HG02938 (cell line): ENCODE results near the gene CACNA1D.

Source experiments
- ATAC-seq: cut with Tn5 transposase; IDR thresholded peaks from one replicate; pipeline ENCODE4 v1.9.1; 2021; ENCODE audit warnings: mild to moderate bottlenecking, moderate library complexity; ENCODE audit not compliant: unreplicated experiment

The CACNA1D gene

GRCh38 chr3:53495146-53495519 is 722 bp downstream of the CACNA1D start:
- ATAC-seq, result no peak

DNA sequence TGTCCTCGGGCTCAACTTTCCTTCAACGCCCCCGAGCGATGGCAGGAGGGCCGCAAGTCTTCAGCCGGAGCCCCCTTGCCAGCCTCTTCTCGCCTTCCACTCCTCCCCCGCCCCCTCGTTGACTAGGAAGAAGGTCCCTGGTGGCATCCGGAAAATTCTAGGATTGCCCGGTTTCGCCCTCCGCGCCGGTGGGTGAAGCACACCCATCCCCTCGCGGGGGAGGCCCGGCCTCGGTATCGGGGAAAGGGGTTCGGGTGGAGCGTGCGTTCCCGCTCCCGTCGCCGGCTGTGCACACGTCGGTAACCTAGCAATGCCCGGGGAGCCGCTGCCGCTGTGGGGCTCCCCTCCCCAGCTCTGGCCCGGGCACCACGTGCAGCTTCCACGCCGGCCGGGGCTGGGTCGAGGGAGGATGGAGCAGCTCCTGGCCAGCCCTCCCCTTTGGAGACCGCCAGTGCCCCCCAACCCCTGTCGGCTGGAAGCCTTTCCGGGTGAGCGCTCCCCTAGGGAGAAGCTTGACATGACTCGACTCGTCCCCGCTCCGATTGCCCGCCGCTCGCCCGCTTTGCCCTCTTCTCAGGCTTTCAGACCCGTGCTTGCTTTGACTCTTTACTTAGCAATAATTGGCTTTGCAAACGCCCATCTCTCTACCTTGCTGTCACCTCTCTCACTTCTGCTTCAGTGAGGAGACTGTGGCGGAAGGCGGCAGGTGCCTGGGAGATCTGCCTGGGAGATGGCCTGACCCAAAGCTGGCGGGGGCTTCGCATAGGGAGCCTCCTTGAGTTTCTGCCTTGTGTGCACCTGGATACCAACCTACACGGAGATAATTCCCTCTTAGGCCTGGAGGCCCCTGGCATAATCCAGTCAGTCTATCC is 1.3 kb downstream of the CACNA1D start:
- no peak for ATAC-seq

DNA sequence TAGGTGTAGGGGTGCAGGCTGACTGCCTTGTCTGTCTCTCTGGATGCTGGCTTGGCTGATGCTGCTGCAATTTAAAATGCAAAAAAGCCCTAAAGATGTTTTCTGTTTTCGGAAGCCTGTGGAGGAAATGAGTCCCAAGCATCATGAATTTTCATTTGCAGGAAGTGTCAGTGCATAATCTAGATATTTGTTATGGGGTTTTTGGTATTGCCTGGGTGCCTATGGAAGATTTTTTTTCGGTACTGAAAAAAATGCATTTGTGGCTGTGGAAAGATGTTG is 1.9 kb downstream of the CACNA1D start:
- no peak for ATAC-seq

DNA sequence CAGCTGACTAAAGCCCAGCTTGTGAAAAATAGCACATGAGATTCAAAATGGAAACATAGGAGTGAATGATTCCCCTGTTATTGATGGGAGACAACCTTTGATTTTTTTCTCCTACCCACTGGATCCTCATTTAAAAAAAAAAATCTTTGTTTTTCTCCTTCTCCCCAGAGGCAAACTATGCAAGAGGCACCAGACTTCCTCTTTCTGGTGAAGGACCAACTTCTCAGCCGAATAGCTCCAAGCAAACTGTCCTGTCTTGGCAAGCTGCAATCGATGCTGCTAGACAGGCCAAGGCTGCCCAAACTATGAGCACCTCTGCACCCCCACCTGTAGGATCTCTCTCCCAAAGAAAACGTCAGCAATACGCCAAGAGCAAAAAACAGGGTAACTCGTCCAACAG is 2.6 kb downstream of the CACNA1D start:
- ATAC-seq, result no peak

DNA sequence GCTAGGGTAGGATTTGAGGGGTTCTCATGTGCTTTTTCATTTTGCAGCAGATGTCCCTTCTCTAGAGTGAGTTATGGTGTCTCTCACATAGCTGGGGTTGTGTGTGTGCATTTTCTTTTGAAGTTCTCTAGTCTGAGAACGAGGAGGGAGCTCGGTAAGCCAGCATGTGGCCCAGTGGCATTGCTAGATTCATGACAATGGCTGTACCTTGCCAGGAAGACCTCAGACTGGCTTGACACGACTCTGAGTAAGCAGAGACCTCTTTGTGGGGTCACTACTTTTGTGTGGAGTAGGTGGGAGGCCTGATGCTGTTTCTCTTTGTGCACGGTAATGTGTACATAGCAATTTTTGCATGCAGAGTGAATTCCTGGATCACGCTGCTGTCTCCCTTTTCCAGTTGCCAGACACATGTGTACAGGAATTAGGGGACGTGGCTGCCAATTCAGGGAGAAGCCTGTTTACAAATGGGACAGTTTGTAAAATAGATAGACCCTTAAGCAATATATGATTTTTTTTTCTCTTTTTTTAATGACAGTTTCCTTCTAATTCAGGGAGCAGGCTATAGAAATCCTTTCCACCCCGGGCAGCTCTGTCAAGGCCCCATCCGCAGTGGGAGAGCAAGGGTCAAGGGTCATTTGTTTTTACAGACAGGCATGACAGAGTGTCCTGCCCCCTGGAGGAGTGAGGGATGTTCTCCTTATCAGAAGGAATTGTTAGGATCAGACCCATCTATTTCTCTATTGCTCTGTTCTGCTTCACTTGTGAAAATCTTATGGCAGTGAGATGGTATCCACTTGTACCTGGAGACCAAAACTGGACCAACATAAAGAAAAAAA is 4.6 kb downstream of the CACNA1D start:
- no peak for ATAC-seq

DNA sequence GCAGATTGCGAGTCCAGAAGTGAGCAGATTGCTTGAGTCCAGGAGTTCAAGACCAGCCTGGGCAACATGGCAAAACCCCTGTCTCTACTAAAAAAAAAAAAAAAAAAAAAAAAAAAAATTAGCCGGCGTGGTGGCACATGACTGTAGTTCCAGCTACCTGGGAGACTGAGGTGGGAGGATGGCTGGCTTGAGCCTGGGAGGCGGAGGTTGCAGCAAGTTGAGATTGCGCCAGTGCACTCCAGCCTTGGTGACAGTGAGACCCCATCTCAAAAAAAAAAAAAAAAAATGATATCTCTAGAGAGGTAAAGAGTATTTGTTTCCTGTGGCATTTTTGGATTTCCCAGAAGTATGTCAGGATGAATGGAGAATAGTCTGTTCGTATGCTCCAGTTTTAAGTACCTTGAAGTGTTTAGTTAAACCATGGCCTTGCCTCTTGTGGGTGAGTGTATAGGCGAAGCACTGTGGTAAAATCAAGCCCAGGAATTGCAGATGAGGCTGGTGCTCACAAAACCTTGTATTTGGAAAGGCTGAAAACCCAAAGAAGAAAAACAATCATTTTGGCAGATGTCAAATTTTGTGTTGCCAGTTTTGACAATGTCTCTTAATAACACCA is 5.9 kb downstream of the CACNA1D start:
- ATAC-seq, result no peak

DNA sequence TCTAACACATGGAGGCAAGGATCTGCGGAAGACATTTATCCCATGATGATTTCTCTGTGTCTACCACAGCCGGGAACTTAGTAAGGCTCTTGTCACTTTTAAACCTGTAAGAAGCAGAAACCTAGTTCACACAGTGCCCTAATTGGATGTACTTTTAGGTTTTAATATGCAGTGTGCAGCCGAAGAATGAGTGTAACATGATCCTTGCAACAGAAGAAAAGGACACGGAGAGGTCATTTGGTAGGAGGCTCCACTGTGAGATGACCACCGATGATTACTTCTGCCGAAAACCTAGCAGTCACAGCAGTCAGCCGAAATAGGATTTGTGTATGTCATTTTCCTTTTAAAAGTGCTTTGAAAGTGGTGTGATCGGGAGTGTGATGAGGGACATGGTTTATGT is 6.8 kb downstream of the CACNA1D start:
- ATAC-seq, result no peak

- ATAC-seq, result no peak
Measured at GRCh38 chr3:53502737-53503136, 8.3 kb downstream of the CACNA1D start.

- ATAC-seq, result no peak
Measured at GRCh38 chr3:53503195-53503594, 8.8 kb downstream of the CACNA1D start.

DNA sequence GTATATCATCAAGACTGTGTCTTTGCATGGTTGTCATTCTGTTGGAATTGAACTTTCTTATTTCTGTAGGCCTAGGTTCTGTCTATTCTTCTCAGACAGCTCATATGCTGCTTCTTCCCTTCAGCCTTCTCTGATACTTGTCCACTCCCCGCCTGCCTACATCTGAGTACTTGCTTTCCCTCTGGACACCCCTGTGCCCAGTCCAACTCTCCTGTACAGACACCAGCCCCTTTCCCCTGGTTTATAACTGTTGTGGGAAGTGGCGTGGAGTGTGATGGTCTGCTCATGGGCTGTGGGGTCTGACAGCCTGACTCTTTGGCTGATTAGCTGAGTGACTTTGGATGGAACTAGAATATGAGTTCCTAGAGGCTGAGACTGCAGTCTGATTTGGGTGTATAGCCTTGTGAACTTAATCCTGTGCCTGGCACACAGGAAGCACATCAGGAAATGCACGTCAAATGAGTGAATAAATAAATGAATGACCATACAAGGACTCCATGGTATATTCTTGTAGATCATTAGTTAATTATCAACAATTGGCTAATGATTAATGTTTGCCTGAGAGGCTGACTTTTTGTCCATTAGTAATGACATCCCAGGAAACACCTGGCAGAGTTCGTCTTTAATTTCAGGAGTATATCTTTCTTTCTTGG is 11.8 kb downstream of the CACNA1D start:
- ATAC-seq, result no peak

- ATAC-seq, result no peak
Measured at GRCh38 chr3:53506763-53507145, 12.3 kb downstream of the CACNA1D start.

- no peak for ATAC-seq
Measured at GRCh38 chr3:53509494-53509893, 15.1 kb downstream of the CACNA1D start.

DNA sequence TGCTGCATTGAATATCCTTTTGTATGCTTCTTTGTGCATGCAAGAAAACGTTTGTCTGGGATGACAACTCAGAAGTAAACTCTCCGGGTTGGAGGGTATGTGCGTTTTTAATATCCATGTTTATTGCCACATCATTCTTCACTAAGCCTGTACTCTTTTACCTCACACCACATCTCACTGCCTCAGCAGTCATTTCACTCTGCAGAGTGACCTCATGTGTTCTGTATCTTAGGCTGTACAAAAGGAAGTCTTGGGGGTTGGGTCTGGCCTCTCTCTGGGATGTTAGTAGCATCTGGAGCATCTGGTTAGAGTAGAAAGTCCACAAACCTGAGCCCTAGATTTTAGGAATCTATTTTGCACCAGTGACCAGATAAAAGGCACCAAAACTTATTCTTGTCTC is 16.1 kb downstream of the CACNA1D start:
- no peak for ATAC-seq

DNA sequence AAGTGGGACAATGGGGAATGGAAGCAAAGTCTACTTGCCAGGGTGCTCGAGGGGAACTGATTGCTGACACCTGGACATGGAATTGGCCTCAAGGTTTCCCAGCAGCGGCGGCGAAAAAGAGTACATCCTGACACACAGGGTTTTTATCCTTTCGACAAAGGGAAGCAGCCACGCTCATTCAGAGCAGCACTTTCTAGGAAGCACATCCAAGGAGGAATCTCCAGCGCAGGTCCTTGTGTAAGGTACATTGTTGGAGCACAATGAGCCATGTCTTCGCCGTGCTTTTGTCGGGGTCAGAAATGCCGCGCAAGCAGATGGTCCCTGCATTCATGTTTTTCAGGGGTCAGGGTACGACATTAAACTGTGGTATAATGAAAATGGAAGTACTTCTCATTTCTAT is 16.8 kb downstream of the CACNA1D start:
- ATAC-seq, result no peak

DNA sequence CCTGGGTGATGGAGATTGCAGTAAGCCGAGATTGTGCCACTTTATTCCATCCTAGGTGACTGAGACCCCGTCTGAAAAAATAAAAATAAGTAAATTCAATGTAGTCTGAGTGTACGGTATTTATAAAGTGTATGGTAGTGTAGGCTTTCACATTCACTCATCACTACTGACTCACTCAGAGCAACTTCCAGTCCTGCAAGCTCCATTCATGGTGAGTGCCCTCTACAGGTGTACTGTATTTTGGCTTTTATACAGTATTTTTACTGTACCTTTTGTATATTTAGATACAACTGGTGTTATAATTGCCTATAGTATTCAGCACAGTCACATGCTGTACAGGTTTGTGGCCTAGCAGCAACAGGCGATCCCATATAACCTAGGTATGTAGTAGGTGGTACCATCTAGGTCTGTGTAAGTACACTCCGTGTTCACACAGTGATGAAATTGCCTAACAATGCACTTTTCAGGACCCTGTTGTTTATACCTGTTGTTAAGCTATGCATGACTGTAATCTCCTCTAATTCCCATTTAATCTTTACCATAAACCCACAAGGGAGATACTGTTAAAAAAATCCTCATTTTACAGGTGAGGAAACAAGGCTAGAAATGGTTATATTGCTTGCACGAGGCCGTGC is 19.3 kb downstream of the CACNA1D start:
- no peak for ATAC-seq

GRCh38 chr3:53516339-53516738 is 21.9 kb downstream of the CACNA1D start:
- no peak for ATAC-seq

DNA sequence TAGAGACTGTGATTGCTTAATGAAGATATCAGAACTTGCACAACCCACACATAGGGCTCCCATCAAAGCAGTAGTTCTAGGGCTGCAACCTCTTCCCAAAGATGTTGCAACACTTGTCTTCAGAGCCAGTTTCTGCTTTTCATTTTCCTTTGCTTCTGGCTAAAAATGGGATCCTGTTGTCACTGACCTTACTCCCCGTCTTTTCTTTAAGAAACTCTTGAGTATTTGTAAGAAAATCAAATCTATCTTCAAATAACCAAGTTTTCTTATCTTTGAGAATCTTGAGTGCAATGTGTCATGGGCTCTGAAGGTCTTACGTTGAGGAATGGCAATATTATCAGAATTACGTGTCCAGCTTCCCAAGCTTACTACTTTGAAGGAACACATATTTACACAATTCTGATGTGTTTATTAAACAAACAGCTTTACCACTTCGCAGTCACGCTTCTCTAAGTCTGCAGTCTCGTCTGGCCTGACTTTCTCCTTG is 24.1 kb downstream of the CACNA1D start:
- ATAC-seq, result no peak

DNA sequence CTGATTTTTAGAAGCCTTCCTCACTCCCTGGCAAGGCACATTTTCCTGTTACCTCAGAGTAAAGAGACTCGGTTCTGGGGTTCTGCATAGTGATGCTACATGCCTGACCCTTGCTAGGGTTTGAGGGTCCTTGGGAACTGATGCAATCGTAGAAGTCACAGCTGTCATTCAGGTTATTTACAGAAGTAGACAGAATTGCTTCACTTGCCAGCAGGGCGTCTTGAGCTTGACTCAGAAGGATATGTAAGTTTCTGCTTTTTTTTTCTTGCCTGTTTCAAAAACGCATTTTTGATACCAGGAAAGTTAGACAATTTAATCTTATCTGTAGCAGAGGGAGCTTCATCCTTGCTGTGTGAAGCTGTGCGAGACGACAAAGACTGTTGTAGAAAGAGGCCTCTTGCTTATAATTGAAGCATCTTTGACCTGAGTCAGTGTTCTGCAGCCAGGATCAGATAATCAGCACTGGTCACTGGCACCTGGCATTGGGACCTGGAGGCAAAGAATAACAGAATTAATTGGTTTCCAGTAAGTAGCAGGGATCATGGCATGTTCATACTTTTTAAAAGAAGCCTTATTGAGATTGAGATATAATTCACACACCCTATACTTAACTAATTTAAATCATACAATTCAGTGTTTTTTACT is 24.8 kb downstream of the CACNA1D start:
- no peak for ATAC-seq

DNA sequence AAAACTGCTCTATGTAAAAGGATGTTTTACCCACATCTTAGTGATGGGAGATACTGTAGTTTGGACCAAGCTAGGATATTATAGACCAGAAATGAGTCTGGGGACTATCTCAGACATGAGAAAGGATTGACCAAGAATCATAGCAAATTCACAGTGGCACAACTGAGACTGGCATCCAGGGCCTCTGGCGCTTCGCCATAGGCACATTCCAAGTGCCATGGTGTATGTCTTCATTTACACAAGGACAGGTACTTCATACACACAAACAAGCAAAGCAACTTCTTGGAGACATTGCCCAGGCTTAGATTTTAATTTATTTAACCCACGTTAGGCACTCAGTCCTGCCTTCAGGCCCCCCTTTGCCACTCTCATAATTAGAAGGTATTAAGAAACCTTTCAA is 28.9 kb downstream of the CACNA1D start:
- ATAC-seq, result no peak

- ATAC-seq, result no peak
Measured at GRCh38 chr3:53524566-53524965, 30.2 kb downstream of the CACNA1D start.
